ENCODE data around the gene AKR1D1.
"Not testable (repeated sequence)": the region's sequence is repeated elsewhere in the genome, so short reads cannot be mapped to it uniquely, and the experiment has no call there.

Gene AKR1D1

GRCh38 chr7:138074540-138074939, 1.7 kb upstream of the AKR1D1 start:
- no peak for DNase-seq

DNA sequence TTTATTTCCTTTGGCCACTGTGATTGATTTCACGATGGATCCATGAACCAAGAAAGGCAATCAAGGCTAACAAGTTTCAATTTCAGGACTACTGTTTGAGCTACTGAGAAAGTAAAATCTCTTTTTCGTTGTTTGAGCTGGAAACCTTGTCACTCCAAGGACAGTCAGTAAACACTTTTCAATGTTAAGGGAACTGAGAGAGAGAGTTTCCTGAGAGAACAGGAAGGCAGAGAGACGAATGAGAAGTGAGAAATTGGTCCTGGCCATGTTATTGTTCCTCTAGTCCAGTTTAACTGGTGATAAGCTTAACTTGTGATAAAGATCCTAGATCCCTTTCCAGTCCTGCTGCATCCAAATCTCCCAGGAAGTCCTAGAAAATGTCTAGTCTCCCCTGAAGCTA, 909 bp upstream of the AKR1D1 start:
- DNase-seq, result no peak

- DNase-seq, result not testable (repeated sequence)
Measured at GRCh38 chr7:138075786-138076185, 473 bp upstream of the AKR1D1 start.

DNA sequence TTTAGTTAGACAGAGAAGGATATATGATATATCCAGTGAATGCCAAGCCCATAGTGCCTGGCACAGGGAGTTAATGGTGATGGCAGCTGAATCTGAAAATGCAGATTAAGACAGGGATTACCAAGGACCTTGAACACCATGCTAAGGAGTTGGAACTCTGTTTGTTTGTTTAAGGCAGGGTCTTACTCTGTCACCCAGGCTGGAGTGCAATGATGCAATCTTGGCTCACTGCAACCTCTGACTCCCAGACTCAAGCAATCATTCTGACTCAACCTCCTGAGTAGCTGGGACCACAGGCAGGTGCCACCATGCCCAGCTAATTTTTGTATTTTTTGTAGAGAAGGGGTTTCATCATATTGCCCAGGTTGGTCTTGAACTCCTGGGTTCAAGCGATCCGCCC, 1.6 kb downstream of the AKR1D1 start:
- DNase-seq, result no peak

DNA sequence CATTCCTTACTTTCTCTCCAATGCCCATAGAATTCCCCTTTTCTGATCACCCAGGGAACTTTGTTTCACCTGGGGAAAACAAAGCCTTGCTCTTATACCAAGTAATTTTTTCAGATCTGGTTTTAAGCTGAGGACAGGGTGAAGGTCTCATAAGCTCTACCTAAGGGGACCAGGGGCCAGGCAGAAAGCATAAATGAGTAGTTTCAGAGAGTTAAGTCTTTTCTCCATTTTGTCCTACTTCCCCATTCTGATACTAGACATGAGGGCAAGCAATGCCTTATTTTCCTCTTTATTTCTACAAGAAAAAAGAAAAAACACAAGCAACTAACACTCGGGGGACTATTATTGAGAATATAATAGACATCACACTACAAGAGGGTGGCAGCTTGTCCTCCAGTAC, 2.9 kb downstream of the AKR1D1 start:
- DNase-seq, result no peak

- DNase-seq, result no peak
Measured at GRCh38 chr7:138081868-138082267, 5.6 kb downstream of the AKR1D1 start.

- DNase-seq, result no peak
Measured at GRCh38 chr7:138083859-138084258, 7.6 kb downstream of the AKR1D1 start.

DNA sequence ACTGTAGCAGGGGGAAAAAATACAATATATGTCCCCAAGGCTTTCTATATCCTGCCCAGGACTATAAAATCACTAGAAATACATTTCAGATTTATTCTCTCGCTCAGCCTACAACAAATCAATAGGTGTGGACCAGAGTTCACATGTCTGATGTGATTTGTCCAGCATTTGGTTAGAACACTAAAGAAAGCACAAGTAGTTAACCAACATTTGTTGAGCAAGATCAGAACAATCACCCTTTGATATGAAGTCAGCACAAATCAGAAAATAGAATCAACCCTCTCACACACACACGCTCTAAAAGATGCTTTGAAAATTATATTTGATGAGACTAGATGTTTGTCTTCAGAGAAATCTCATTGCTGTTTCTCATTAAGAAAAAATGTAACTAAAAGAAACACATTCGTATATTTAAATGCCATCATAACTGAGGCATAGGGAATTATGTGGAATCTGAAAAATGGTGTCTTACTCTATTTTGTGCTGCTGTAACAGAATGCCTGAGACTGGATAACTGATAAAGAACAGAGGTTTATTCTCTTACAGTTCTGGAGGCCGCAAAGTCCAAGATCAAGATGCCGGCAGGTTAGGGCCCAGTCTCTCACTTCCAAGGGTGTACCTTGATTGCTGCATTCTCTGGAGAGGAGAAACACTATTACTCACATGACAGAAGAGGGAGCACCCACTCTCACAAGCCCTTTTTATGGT, 10.5 kb downstream of the AKR1D1 start:
- no peak for DNase-seq

GRCh38 chr7:138089080-138089901, 13.0 kb downstream of the AKR1D1 start:
- DNase-seq, result no peak

DNA sequence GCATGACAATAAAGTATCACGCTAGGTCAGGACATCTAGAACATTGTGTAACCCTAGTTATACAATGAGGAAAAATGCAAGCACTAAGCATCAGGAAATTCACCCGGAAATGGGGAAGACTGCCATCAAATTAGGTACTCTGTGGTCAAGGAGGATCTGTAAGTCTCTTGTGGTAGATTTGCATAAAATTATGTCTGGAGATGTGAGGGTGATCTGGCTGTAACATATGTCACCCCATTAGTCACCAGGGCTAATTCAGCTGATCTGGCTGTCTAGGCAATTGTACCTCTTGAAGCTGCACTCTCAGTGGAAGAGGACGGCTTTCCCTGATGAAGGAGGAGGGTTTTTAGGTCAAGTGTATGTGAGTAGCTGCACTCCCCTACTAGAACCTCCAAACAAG, 14.8 kb downstream of the AKR1D1 start:
- DNase-seq, result no peak

DNA sequence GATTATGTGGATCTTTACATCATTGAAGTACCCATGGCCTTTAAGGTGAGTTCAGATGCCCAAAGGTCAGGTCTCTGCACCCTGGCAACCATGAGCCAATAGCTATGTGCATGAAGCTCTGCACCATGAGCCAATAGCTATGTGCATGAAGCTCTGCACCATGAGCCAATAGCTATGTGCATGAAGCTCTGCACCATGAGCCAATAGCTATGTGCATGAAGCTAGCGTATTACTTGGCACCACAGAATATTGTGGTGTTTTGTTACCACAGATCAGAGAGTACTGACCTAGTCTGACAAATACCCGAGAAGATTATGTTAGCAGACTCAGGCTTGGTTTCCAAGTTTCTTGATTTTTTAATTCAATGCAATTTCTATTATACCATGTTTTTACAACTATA, 15.6 kb downstream of the AKR1D1 start:
- DNase-seq, result not testable (repeated sequence)

DNA sequence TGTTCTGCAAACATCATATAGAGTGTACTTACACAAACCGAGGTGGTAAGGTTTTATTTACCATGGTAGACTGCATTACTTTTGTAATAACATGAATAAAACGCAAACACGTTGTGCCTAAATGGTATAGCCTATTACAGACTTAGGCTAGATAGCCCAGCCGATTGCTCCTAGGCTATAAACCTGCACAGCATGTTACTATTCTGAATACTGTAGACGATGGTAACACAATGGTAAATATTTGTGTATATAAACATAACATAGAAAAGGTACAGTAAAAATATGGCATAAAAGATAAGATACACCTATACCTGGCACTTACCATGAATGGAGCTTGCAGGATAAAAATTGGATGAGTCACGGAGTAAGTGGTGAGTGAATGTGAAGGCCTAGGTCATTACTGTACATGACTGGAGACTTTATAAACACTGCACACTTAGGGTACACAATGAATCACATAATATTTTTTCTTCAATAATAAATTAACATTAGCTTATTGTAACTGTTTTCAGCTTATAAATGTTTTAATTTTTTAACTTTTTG, 16.3 kb downstream of the AKR1D1 start:
- no peak for DNase-seq

- DNase-seq, result no peak
Measured at GRCh38 chr7:138095972-138096935, 20.0 kb downstream of the AKR1D1 start.

DNA sequence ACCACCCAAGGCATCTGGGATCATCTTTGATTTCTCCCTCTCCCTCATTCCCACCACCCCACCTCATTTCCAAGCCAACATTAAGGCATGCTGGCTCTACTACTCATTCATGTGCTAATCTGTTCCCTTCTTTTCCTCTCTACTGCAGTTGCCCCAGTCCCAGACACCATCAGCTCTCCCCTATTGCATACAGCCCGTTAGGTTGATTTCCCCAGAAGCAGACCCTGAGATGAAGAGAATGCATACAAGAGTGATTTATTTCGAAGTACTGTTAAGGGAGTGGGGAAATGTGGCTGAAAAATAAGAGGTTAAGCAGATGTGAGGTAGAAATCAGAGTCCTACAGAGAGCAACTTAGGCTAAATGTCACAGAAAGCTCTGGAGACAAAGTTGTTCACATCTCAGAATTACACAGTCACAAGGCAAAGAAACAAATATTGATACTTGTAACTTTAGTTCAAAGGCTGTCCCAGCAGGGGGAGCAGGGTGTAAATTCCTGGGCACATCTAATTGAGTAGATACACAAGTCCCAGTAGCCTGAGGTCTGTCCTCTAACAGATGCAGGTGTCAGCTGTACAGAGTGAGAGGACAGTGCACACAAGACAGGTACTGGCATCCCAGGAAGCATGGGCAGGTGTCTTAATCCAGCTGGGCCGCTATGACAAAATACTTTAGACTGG, 20.9 kb downstream of the AKR1D1 start:
- peak; percentile 28 for DNase-seq

DNA sequence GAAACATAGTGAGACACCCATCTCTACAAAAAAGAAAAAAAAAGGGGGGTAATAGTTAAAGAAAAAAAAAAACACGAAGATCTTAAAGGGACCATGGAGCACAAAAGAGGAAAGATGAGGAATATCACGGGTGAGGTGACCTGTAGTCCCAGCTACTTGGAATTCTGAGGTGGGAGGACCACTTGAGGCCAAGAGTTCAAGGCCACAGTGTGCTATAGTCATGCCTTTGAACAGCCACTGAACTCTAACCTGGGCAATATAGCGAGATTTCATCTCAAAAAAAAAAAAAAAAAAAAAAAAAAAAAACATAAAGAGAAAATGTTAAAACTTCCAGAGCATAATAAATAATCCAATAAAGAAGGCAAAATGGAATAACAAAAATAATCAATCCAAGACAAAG, 23.6 kb downstream of the AKR1D1 start:
- no peak for DNase-seq

GRCh38 chr7:138105221-138105620, 29.0 kb downstream of the AKR1D1 start:
- DNase-seq, result no peak

GRCh38 chr7:138115047-138115446, 38.8 kb downstream of the AKR1D1 start:
- DNase-seq, result no peak

DNA sequence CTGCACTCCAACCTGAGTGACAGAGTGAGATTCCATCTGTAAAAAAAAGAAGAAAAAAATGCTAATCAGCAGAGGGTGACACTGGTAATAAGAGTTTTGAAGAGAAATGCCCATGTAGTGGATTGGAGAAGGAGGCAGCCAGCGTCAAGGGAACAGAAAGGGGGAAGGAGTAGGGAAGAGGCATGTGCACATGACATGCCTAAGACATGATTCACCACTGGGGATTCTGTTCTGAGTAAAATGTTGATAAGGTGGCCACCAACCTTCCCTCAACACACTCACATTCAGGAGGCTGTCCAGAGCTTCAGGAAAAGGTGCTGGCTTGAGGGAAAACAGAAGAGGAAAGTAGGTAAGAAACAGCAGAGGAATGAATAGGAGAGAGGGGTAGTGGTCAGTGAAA, 39.9 kb downstream of the AKR1D1 start:
- no peak for DNase-seq

- DNase-seq, result no peak
Measured at GRCh38 chr7:138116892-138117291, 40.6 kb downstream of the AKR1D1 start.

GRCh38 chr7:138120140-138120827, 44.0 kb downstream of the AKR1D1 start:
- DNase-seq, result no peak

DNA sequence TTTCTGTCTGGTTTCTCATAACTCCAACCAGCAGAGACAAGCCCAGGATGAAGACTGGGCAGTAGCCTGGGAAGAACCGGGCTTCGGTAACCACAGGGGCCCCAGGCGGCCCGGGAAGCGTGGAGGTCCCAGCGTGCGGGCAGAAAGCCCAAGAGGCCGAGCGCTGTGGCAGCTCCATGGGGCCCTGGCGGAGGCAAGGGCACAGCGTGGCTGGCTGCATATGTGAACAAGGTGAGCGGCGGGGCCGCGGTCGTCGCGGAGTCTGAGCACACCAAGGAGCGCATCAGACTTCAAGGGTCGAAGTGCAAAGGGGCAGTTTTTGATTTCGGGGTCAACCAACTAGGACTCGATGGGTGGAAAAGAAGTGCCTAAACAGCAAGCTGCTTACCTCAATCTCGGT, 45.9 kb downstream of the AKR1D1 start:
- DNase-seq, result no peak

DNA sequence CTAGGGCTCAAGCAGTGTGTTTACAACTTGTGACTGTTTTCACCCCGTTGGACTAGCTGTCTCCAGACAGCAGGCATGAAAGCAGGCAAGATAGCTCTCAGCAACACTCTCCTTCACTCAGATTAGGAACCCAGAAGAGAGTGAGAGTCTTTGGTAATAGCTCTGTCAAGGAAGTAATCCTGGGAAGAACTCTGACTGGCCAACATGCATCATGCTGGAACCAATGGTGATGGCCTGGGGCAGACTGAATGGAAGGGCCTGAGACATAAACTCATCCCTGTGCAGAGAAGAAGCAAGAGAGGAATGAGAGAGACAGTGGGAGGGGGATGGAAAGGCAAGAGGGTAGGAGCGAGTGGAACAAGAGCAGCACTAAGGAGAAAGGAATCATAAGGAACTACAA, 48.9 kb downstream of the AKR1D1 start:
- no peak for DNase-seq

Data from activated CD4-positive, alpha-beta T cell treated with anti-CD3 and anti-CD28 coated beads for 48 hours (primary cell).